Peyer's patch (tissue), 4 donors: ENCODE data around the gene TLL1. TPM values are rescaled to one million over a fixed set of nuclear protein-coding genes. Genes with fewer than 3 reads are reported as not detected.

ENCODE experiments used
- DNase-seq, 3 donors: peaks; one replicate each; pipeline ENCODE4 v3.0.0-alpha.2; 2017 to 2019
- H3K27ac ChIP-seq, 4 donors: fragments of 200-600 bp; sonication (generic); one replicate each; pipeline ENCODE4 v1.5.1; 2016 to 2019
- H3K27me3 ChIP-seq, 2 donors: fragments of 200-600 bp; sonication (generic); one replicate each; pipeline ENCODE4 v1.5.1; 2019
- H3K36me3 ChIP-seq, 3 donors: fragments of 200-600 bp; sonication (generic); one replicate each; pipeline ENCODE4 v1.5.1; 2016 to 2019
- H3K4me1 ChIP-seq, 4 donors: fragments of 200-600 bp; sonication (generic); one replicate each; pipeline ENCODE4 v1.5.1; 2016 to 2019
- H3K4me3 ChIP-seq, 4 donors: fragments of 200-600 bp; sonication (generic); 1 replicate in 3 of 4; 2 replicates in 1 of 4; pipeline ENCODE4 v1.5.1; 2016 to 2019; ENCODE audit warnings: mild to moderate bottlenecking in 1 of 4
- H3K9me3 ChIP-seq, 4 donors: fragments of 200-600 bp; sonication (generic); one replicate each; pipeline ENCODE4 v1.5.1; 2016 to 2019; ENCODE audit warnings: mild to moderate bottlenecking in 1 of 4
- CTCF ChIP-seq, 6 experiments: fragments of 450-650 bp in 4 of 6; fragments of 200-600 bp in 2 of 6; sonication (generic) in 1 of 6; IDR thresholded peaks; one replicate each; pipeline ENCODE4 v1.5.1; 2017 to 2019; ENCODE audit warnings: antibody characterized with exemption in 6 of 6, mild to moderate bottlenecking in 3 of 6, moderate library complexity in 1 of 6
- POLR2A ChIP-seq, 2 donors: fragments of 450-650 bp; IDR thresholded peaks; one replicate each; pipeline ENCODE4 v1.5.1; 2017; ENCODE audit warnings: antibody characterized with exemption in 2 of 2, mild to moderate bottlenecking in 2 of 2, moderate library complexity in 2 of 2
- total RNA-seq, 4 donors: library from RNA; depleted of rRNA; stranded (reverse); fragments of >200 nt; gene quantifications; one replicate each; pipeline ENCODE4 v1.1.0, GENCODE V29; 2016

Gene TLL1
- 1 to 10 TPM; 1.6 to 7.4 (median 5.5) TPM for total RNA-seq

DNA sequence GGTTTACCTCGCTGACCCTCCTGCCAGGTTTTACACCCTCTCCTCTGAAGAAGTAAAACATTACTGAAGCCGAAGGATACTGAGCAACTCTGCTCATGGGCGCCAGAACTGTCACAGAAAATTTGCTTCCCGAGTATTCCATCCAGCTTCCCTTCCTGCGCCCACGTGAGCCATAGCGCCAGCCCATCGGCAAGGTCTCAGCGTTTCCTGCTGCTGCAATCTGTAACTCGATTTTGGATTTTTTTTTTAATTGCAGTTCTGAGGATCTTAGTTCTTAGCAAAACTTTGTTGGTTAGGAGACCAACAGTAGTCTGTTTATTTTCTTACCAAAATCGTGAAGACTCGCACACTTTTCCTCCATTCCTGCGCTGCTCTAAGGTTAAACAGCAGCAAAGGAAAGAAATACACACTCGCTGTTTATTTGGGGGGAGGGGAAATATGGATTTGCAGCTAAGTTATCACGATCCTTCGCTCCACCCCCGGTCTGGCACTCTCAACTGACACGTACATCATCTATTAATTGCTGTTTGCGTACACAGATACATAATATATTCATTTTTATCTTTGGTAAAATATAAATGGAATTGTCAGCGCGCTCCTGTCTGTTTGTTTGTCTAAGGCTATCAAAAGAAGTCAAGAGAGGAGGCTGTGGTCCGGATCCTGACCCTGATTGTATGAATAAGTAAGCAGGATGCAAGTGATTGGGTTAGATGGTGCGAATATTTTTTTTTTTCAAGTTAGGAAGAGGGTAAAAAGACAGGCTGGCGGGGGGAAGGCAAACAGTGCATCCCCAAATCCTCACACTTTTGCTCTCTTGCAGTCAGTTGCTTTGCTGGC is at the start of gene TLL1:
Gene TLL1 (plus strand): TSS at position 777 of the 837 bp plus-strand sequence. CDS start 668 bp downstream, outside the sequence.
- H3K4me3 ChIP-seq, result peak within 1 kb of the TSS; percentile 20 to 66 (median 47)
- H3K4me1 ChIP-seq, result peaks cover 0 to 22% (median 0%) of the 10 kb centered on the region in 4 donors
- H3K27me3 ChIP-seq, result peaks cover 0 to 8% of the 10 kb centered on the region in 2 donors
- H3K9me3 ChIP-seq, result no peaks in the 10 kb centered on the region
- DNase-seq, result peak in 1 of 3 donors; percentile 51
- no peaks in the 10 kb centered on the region for H3K36me3 ChIP-seq
- H3K27ac ChIP-seq, result peak within 1 kb of the TSS in 3 of 4 donors; percentile 20 to 74 (median 48)
- no peak for TF ChIP-seq POLR2A (IDR thresholded peaks at IDR 0.05)
- TF ChIP-seq CTCF (IDR thresholded peaks at IDR 0.05), result no peak

DNA sequence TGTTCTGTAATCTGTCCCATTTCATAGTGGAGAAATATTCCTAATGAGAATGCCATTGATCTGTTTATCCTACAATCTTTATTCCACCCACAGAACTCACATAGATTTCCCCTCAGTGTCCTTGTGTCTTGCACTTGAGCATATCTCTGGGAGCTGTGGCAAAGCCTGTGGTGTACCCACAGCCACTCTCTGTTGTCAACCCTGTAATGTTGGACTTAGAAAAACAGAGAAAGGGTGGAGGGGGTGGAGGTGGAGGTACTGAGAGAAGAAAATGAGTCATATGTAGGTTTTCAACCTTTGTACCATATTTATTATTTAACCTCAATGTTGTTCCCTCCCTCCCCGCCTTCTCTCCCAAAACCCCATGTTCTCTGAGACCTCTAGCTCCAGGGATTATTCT is 46.9 kb upstream of the TLL1 start:
- Histone ChIP-seq H3K4me3 (no peak overlapping the region), H3K4me1 (no peaks in the 10 kb centered on the region), H3K36me3 (no peaks in the 10 kb centered on the region), H3K9me3 (no peaks in the 10 kb centered on the region), H3K27me3 (no peaks in the 10 kb centered on the region), H3K27ac (no peak overlapping the region)
- DNase-seq, result no peak
- no peak for TF ChIP-seq POLR2A (IDR thresholded peaks at IDR 0.05)
- TF ChIP-seq CTCF (IDR thresholded peaks at IDR 0.05), result no peak

DNA sequence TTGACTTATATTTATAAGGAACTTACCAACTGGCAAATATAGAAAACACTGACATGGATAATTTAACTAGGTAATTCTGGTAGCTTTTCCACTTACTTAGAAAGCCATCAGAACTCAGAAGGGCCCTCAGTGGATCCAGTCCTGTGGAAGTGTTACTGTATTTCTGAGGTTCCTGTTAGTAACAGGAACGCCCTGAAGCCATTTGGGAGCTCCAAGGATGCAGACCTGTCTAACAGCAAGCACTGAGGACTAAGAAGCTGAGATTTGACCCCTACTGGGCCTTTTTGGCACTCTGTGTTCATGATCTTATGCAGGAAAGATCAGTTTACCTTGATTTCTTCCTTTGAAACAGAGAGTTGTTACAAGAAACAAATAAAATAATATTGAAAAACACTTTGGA is 46.0 kb upstream of the TLL1 start:
- no peak for TF ChIP-seq CTCF (IDR thresholded peaks at IDR 0.05)
- no peak for TF ChIP-seq POLR2A (IDR thresholded peaks at IDR 0.05)
- Histone ChIP-seq H3K9me3 (no peaks in the 10 kb centered on the region), H3K27me3 (no peaks in the 10 kb centered on the region), H3K4me3 (no peak overlapping the region), H3K36me3 (no peaks in the 10 kb centered on the region), H3K27ac (no peak overlapping the region), H3K4me1 (no peaks in the 10 kb centered on the region)
- no peak for DNase-seq

- no peaks in the 10 kb centered on the region for H3K36me3 ChIP-seq
- H3K4me3 ChIP-seq, result no peak overlapping the region
- H3K27me3 ChIP-seq, result no peaks in the 10 kb centered on the region
- TF ChIP-seq CTCF (IDR thresholded peaks at IDR 0.05) (no peak), POLR2A (IDR thresholded peaks at IDR 0.05) (no peak)
- no peaks in the 10 kb centered on the region for H3K4me1 ChIP-seq
- no peak overlapping the region for H3K27ac ChIP-seq
- DNase-seq, result no peak
- H3K9me3 ChIP-seq, result no peaks in the 10 kb centered on the region
Measured at GRCh38 chr4:165828928-165829327, 44.1 kb upstream of the TLL1 start.

DNA sequence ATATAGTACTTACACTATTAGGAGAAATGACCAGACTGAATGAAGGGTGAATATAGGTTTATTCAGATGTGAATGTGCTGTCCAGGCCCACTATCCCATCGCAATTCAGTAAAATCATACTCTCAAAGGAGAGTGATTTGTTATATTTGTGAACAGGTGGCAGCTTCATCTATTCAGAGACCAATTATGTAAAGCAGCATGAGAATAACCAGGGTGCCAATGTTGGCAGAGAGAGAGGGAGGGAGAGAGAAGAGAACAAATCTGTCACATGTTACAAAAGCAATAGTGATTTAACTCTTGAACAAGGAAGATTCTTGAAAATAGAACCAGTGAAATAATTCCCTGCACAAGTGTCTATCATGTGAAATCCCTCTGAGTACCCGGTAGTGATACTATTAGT is 38.9 kb upstream of the TLL1 start:
- no peaks in the 10 kb centered on the region for H3K36me3 ChIP-seq
- H3K4me1 ChIP-seq, result no peaks in the 10 kb centered on the region
- no peak for DNase-seq
- no peaks in the 10 kb centered on the region for H3K27me3 ChIP-seq
- TF ChIP-seq POLR2A (IDR thresholded peaks at IDR 0.05) (no peak), CTCF (IDR thresholded peaks at IDR 0.05) (no peak)
- H3K27ac ChIP-seq, result no peak overlapping the region
- H3K4me3 ChIP-seq, result no peak overlapping the region
- no peaks in the 10 kb centered on the region for H3K9me3 ChIP-seq
